Activated CD4-positive, alpha-beta memory T cell treated with anti-CD3 and anti-CD28 coated beads, Interleukin-2, amount 10 ng/mL, durations not matched to agents 7 days and 5 days (primary cell): ENCODE measurements around the gene SRPK3. TPM values are rescaled to one million over a fixed set of nuclear protein-coding genes. Genes with fewer than 3 reads are reported as not detected.

Experiments used
- CTCF ChIA-PET: fragments of 350-600 bp; sonication (Branson Sonifier 250); formaldehyde crosslinking; loops from one replicate; lab custom pipeline; 2021; ENCODE audit warnings: antibody characterized with exemption, inconsistent platforms; lab: Charles Lee
- POLR2A ChIA-PET: fragments of 350-600 bp; sonication (Branson Sonifier 250); formaldehyde crosslinking; loops from one replicate; lab custom pipeline; 2021; ENCODE audit warnings: antibody characterized with exemption; lab: Charles Lee
- DNase-seq: peaks from one replicate; pipeline ENCODE4 v3.0.0-alpha.2; 2020
- H3K27ac Mint-ChIP-seq: one replicate; pipeline ENCODE4 v1.8.0; 2021; ENCODE audit warnings: mild to moderate bottlenecking, mixed read lengths
- H3K27me3 Mint-ChIP-seq: one replicate; pipeline ENCODE4 v1.8.0; 2021; ENCODE audit warnings: mixed read lengths
- H3K36me3 Mint-ChIP-seq: one replicate; pipeline ENCODE4 v1.8.0; 2021; ENCODE audit warnings: low read depth, mixed read lengths
- H3K4me1 Mint-ChIP-seq: one replicate; pipeline ENCODE4 v1.8.0; 2021; ENCODE audit warnings: mixed read lengths
- H3K4me3 Mint-ChIP-seq: one replicate; pipeline ENCODE4 v1.8.0; 2021; ENCODE audit warnings: mild to moderate bottlenecking, mixed read lengths
- H3K9me3 Mint-ChIP-seq: one replicate; pipeline ENCODE4 v1.8.0; 2021; ENCODE audit warnings: mixed read lengths
- total RNA-seq, 2 experiments: library from RNA; stranded (reverse); gene quantifications; one replicate each; pipeline ENCODE4 v1.2.3, GENCODE V29; 2021

The SRPK3 gene
- total RNA-seq, 2 experiments from 2014 or later = not detected

DNA sequence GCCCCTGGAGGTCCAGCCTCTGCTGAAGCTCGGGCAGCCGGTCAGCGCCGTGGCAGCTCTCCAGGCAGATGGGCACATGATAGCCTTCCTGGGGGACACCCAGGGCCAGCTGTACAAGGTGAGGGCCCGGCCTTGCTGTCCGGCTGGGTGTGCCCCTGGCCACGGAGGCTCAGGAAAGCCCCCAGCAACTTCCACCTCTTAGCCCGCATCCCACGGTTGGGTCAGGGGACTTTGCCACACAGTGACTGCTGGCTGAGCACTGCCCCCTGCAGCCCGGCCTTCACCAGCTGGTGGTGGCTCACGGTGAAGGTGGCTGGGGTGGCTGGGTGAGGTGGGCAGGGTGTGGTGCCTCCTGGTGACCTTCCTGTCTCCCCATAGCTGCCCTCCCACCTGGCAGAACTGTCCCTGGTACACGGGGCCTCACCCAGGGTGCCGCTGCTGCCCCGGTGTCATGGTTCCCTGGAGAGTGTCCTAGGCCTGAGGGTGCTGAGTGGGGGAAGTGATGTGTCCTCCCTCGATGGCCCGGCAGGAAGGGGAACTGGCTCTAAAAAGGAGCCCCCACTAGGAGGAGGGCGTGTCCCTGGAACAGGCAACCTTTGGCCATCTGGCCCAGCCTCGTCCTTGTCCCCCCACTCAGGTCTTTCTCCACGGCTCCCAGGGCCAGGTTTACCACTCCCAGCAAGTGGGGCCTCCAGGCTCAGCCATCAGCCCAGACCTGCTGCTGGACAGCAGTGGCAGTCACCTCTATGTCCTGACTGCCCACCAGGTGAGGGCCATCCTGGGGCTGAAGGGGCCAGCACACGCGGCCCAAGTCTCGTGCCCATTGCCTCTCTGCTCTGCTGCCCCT, 12.3 kb upstream of the SRPK3 start:
- POLR2A ChIA-PET = no interaction called here
- H3K4me1 Mint-ChIP-seq = peaks cover 6% of the 10 kb centered on the region
- DNase-seq = no peak
- H3K4me3 Mint-ChIP-seq = no peak overlapping the region
- CTCF ChIA-PET = no interaction called here
- H3K36me3 Mint-ChIP-seq = no peaks in the 10 kb centered on the region
- no peak overlapping the region for H3K27ac Mint-ChIP-seq
- no peaks in the 10 kb centered on the region for H3K27me3 Mint-ChIP-seq
- no peaks in the 10 kb centered on the region for H3K9me3 Mint-ChIP-seq

DNA sequence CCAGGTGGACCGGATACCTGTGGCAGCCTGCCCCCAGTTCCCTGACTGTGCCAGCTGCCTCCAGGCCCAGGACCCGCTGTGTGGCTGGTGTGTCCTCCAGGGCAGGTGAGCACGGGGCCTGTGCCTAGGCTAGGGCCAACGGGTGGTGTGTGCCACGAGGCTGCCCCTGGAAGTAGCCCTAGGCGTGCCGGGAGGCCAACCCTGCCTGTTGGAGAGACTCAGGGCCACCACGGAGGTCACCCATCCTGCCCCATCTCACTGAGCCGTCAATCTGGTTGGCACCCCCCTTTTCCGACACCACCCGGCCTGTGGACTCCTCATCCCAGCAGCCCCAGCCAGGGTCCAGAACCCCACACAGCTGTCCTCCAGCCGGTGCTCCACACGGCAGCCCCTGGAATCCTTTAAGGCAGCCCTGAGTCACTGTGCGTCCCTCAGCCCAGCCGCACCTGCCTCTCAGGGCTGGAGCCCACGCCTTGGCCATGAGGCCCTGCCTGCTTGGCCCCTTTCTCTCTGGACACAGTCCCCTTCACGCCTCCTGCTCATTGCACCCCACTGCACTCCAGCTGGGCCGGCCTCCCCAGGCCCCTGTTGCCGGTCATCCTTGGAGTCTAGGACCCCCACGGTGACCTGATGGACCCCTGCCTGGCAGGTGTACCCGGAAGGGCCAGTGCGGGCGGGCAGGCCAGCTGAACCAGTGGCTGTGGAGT, 11.5 kb upstream of the SRPK3 start:
- Mint-ChIP-seq H3K27me3 (no peaks in the 10 kb centered on the region), H3K4me3 (no peak overlapping the region), H3K4me1 (peaks cover 2% of the 10 kb centered on the region), H3K27ac (no peak overlapping the region), H3K36me3 (no peaks in the 10 kb centered on the region), H3K9me3 (no peaks in the 10 kb centered on the region)
- CTCF ChIA-PET = no interaction called here
- POLR2A ChIA-PET = no interaction called here
- no peak for DNase-seq

DNA sequence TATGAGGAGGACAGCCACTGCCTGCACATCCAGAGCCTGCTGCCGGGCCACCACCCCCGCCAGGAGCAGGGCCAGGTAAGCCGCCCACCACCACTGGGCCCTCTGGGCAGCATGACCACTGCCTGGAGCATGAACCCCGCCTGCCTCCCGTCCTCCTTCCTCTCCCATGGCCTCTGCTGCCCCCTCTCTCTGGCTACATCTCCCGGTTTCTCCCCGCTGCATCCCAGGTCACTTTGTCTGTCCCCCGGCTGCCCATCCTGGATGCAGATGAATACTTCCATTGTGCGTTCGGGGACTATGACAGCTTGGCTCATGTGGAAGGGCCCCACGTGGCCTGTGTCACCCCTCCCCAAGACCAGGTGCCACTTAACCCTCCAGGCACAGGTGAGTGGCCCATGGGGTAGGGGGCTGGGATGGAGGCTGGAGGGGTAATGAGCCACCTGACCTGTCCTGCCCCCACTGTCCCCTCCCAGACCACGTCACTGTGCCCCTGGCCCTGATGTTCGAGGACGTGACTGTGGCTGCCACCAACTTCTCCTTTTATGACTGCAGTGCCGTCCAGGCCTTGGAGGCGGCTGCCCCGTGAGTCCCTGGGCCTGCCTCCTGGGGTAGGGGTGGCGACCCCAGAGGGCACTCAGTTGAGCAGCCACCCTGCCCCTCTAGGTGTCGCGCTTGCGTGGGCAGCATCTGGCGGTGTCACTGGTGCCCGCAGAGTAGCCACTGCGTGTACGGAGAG, 10.8 kb upstream of the SRPK3 start:
- no peak for DNase-seq
- H3K36me3 Mint-ChIP-seq = no peaks in the 10 kb centered on the region
- no peak overlapping the region for H3K27ac Mint-ChIP-seq
- no peaks in the 10 kb centered on the region for H3K27me3 Mint-ChIP-seq
- H3K4me3 Mint-ChIP-seq = no peak overlapping the region
- CTCF ChIA-PET = no interaction called here
- no peaks in the 10 kb centered on the region for H3K9me3 Mint-ChIP-seq
- peaks cover 2% of the 10 kb centered on the region for H3K4me1 Mint-ChIP-seq
- POLR2A ChIA-PET = no interaction called here

DNA sequence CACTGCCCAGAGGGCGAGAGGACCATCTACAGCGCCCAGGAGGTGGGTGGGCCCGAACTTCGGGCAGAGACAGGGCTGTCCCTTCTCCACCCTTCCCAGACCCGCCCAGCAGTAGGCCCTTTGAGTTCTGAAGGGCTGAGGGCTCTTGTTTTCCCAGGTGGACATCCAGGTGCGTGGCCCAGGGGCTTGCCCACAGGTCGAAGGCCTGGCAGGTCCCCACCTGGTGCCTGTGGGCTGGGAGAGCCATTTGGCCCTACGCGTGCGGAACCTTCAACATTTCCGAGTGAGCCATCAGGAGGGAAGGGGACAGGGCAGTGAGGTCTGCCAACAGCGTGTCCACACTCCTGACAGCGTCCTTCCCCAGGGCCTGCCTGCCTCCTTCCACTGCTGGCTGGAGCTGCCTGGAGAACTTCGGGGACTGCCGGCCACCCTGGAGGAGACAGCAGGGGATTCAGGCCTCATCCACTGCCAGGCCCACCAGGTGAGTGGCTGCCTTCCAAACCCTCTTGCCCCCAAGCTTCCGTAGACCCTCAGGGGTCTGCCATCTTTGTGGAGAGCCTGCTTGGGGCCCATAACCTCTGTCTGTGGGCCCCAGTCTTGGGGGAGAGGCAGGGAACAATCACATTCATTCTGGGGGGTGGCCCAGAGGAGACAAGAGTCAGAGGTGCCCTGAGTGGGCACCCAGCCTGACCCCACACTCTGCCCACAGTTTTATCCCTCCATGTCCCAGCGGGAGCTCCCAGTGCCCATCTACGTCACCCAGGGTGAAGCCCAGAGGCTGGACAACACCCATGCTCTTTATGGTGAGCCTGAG, 10.0 kb upstream of the SRPK3 start:
- Mint-ChIP-seq H3K27me3 (no peaks in the 10 kb centered on the region), H3K4me1 (peaks cover 2% of the 10 kb centered on the region), H3K27ac (no peak overlapping the region), H3K4me3 (no peak overlapping the region), H3K36me3 (no peaks in the 10 kb centered on the region), H3K9me3 (no peaks in the 10 kb centered on the region)
- no peak for DNase-seq
- ChIA-PET CTCF (no interaction called here), POLR2A (no interaction called here)

DNA sequence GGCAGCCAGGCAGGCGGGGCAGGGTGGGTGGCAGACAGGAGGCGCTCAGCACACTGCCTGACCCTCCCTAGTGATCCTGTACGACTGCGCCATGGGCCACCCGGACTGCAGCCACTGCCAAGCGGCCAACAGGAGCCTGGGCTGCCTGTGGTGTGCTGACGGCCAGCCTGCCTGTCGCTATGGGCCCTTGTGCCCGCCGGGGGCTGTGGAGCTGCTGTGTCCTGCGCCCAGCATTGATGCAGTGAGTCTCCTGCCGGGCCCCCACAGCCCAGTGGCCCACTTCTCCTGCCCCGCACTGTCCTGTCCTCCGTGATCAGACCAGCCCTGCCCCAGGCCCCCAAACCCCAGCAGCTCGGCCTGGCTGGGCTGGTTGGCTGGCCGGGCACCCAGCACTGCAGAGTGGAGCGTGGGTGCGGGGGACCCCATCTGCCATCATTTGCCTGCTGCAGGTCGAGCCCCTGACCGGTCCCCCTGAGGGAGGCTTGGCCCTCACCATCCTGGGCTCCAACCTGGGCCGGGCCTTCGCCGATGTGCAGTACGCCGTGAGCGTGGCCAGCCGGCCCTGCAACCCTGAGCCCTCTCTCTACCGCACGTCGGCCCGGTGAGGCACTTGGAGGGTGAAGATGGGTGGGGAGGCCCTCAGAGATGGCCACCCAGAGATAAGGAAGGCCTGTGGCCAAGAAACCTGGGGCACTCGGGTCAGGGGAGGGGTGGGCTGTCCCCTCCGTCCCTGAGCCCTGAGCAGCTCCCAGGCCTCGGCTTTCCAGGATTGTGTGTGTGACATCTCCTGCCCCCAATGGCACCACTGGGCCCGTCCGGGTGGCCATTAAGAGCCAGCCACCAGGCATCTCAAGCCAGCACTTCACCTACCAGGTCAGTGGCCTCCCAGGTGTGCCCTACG, 9.2 kb upstream of the SRPK3 start:
- H3K36me3 Mint-ChIP-seq = no peaks in the 10 kb centered on the region
- peaks cover 2% of the 10 kb centered on the region for H3K4me1 Mint-ChIP-seq
- no peaks in the 10 kb centered on the region for H3K9me3 Mint-ChIP-seq
- ChIA-PET POLR2A (no interaction called here), CTCF (no interaction called here)
- no peak for DNase-seq
- H3K4me3 Mint-ChIP-seq = no peak overlapping the region
- no peak overlapping the region for H3K27ac Mint-ChIP-seq
- no peaks in the 10 kb centered on the region for H3K27me3 Mint-ChIP-seq

DNA sequence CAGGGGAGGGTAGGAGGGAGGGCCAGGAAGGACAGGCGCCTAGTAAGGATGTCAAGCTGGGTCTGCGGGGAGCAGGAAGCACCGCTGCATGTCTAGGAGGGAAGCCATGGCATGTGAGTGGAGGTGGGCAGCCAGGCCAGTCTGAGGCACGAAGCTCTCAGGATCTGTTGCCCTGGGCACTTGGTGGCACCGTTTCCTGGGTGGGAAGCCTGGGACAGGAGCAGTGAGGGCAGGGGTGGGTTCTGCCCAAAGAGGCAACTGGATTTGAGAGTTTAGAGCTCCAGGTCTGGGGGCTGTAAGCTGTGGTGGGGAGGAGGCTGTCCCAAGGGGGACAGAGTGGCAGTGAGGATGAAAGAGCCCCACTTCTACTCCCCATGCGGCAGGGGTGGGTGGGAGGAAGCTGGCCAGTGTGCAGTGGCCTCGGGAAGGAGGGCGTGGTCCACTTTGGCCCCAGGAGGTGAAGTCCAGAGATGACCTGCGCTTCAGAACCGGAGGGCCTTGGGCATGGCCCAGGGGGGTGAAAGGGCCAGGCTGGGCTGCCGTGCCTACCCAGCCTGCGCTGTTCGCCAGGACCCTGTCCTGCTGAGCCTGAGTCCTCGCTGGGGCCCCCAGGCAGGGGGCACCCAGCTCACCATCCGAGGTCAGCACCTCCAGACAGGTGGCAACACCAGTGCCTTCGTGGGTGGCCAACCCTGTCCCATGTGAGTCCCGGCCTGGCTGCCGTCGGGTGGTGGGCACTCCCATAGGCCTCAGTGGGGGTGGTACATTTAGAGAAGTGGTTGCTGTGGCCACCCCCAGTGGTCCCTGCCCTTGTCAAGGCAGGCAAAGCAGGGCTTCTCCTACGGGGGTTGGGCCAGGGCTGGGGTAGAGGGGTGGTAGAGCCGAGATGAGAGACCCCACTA, 8.3 kb upstream of the SRPK3 start:
- H3K9me3 Mint-ChIP-seq = no peaks in the 10 kb centered on the region
- no peaks in the 10 kb centered on the region for H3K27me3 Mint-ChIP-seq
- ChIA-PET CTCF (no interaction called here), POLR2A (no interaction called here)
- DNase-seq = no peak
- H3K4me1 Mint-ChIP-seq = peaks cover 2% of the 10 kb centered on the region
- H3K4me3 Mint-ChIP-seq = no peak overlapping the region
- no peak overlapping the region for H3K27ac Mint-ChIP-seq
- H3K36me3 Mint-ChIP-seq = no peaks in the 10 kb centered on the region

DNA sequence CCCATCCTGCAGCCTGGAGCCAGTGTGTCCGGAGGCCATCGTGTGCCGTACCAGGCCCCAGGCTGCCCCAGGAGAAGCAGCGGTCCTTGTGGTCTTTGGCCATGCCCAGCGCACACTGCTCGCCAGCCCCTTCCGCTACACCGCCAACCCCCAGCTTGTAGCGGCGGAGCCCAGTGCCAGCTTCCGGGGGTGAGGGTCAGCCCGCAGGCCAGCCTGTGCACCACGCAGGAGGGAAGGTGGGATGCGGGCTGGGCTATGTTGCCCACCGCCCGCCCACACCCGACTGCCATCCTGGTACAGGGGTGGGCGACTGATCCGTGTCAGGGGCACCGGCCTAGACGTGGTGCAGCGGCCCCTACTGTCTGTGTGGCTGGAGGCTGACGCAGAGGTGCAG, 7.6 kb upstream of the SRPK3 start:
- ChIA-PET POLR2A (no interaction called here), CTCF (no interaction called here)
- Mint-ChIP-seq H3K36me3 (no peaks in the 10 kb centered on the region), H3K4me1 (peaks cover 2% of the 10 kb centered on the region), H3K27me3 (no peaks in the 10 kb centered on the region), H3K9me3 (no peaks in the 10 kb centered on the region), H3K4me3 (no peak overlapping the region), H3K27ac (no peak overlapping the region)
- DNase-seq = no peak

DNA sequence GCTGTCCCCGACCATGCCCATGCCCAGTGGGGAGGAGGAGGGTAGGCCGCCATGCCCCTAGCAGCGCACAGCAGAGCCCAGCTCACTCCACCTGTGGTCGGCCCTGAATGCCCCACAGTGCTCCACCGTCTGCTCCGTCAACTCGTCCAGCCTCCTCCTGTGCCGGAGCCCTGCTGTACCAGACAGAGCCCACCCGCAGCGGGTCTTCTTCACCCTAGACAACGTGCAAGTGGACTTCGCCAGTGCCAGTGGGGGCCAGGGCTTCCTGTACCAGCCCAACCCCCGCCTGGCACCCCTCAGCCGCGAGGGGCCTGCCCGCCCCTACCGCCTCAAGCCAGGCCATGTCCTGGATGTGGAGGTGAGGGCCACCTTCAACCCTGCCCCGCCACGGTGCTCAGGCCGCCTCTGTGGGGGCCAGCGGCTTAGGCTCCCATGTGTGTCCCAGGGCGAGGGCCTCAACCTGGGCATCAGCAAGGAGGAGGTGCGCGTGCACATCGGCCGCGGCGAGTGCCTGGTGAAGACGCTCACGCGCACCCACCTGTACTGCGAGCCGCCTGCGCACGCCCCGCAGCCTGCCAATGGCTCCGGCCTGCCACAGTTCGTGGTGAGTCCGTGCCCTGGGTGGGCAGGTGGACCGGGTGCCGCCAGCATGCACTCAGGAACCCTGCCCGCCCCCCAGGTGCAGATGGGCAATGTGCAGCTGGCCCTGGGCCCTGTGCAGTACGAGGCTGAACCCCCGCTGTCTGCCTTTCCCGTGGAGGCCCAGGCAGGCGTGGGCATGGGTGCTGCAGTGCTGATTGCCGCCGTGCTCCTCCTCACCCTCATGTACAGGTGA, 6.9 kb upstream of the SRPK3 start:
- DNase-seq = no peak
- H3K4me1 Mint-ChIP-seq = peaks cover 2% of the 10 kb centered on the region
- ChIA-PET POLR2A (no interaction called here), CTCF (no interaction called here)
- no peaks in the 10 kb centered on the region for H3K36me3 Mint-ChIP-seq
- no peak overlapping the region for H3K4me3 Mint-ChIP-seq
- no peaks in the 10 kb centered on the region for H3K9me3 Mint-ChIP-seq
- no peak overlapping the region for H3K27ac Mint-ChIP-seq
- H3K27me3 Mint-ChIP-seq = no peaks in the 10 kb centered on the region

DNA sequence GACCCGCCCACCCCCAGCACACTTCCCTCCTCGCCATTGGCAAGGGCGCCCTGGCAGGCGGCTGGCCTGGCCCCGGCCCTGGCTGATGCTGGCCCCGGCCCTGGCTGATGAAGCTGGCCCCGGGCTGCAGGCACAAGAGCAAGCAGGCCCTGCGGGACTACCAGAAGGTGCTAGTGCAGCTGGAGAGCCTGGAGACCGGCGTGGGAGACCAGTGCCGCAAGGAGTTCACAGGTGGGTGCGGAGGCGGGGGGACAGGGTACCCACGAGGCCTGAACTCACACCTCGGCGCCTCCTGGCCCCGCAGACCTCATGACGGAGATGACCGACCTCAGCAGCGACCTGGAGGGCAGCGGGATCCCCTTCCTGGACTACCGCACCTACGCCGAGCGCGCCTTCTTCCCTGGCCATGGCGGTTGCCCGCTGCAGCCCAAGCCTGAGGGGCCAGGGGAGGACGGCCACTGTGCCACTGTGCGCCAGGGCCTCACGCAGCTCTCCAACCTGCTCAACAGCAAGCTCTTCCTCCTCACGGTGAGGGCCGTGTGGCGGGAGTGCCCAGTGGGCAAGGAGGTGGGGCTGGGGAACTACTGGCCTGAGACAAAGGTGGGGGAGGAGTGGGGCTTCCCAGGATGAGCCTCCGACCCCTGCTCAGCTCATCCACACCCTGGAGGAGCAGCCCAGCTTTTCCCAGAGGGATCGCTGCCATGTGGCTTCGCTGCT, 6.1 kb upstream of the SRPK3 start:
- DNase-seq = no peak
- Mint-ChIP-seq H3K27ac (no peak overlapping the region), H3K27me3 (peaks cover 2% of the 10 kb centered on the region), H3K4me1 (peaks cover 2% of the 10 kb centered on the region), H3K36me3 (no peaks in the 10 kb centered on the region), H3K9me3 (no peaks in the 10 kb centered on the region), H3K4me3 (no peak overlapping the region)
- ChIA-PET CTCF (no interaction called here), POLR2A (no interaction called here)

DNA sequence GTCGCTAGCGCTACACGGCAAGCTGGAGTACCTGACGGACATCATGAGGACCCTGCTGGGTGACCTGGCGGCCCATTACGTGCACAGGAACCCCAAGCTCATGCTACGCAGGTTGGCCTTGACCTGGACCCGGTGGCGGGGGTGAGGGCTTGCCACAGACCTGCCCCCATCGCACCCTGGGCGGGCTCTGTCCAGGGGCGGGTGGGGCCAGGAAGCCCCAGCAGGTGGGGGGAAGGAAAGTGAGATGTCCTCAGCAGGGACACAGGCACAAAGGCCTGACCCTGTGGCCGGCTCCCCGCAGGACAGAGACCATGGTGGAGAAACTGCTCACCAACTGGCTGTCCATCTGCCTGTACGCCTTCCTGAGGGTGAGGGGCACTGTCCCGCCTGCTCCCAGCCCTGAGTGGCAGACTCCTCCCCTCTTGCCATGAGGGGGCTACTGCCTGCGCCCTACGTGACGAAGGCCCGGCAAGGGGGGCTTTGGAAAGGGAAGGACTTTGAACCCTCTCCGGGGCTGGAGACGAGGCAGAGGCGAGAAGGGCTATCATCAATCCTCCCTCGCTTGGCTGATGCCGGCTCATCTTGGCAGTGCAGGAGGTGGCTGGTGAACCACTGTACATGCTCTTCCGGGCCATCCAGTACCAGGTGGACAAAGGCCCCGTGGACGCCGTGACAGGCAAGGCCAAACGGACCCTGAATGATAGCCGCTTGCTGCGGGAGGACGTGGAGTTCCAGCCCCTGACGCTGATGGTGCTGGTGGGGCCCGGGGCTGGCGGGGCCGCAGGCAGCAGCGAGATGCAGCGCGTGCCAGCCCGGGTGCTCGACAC, 5.3 kb upstream of the SRPK3 start:
- ChIA-PET POLR2A (no interaction called here), CTCF (no interaction called here)
- H3K36me3 Mint-ChIP-seq = no peaks in the 10 kb centered on the region
- no peaks in the 10 kb centered on the region for H3K9me3 Mint-ChIP-seq
- DNase-seq = no peak
- H3K4me3 Mint-ChIP-seq = no peak overlapping the region
- no peak overlapping the region for H3K27ac Mint-ChIP-seq
- peaks cover 9% of the 10 kb centered on the region for H3K27me3 Mint-ChIP-seq
- H3K4me1 Mint-ChIP-seq = peaks cover 2% of the 10 kb centered on the region
